HepG2 (cell line): Measurements from ENCODE around the gene COPA. TPM values are rescaled to one million over a fixed set of nuclear protein-coding genes. Genes with fewer than 3 reads are reported as not detected.

Source experiments
- CEBPG ChIP-seq: IDR thresholded peaks from 2 replicates; pipeline ENCODE4 v1.6.1; 2016
- FOXA1 ChIP-seq, 2 experiments: fragments of 450-650 bp in 1 of 2; sonication (generic) in 1 of 2; formaldehyde crosslinking in 1 of 2; IDR thresholded peaks; 2 replicates each; pipeline versions ENCODE4 v1.4.0 to v1.6.1; 2016 to 2020; ENCODE audit warnings: missing genetic modification reagents in 1 of 2
- FOXA3 ChIP-seq: IDR thresholded peaks from 2 replicates; pipeline ENCODE4 v1.6.1; 2016; ENCODE audit warnings: missing genetic modification reagents, missing compliant biosample characterization
- FOXJ3 ChIP-seq: sonication (generic); formaldehyde crosslinking; IDR thresholded peaks from 2 replicates; pipeline ENCODE4 v1.4.0; 2020; ENCODE audit warnings: missing genetic modification reagents, mild to moderate bottlenecking, borderline replicate concordance
- HES4 ChIP-seq: sonication (generic); formaldehyde crosslinking; IDR thresholded peaks from 2 replicates; pipeline ENCODE4 v1.9.0; 2021; ENCODE audit warnings: mild to moderate bottlenecking, missing genetic modification reagents, borderline replicate concordance
- HIVEP1 ChIP-seq: sonication (generic); formaldehyde crosslinking; IDR thresholded peaks from 2 replicates; pipeline ENCODE4 v1.4.0; 2020; ENCODE audit warnings: mild to moderate bottlenecking, missing genetic modification reagents
- HNRNPLL ChIP-seq: fragments of 200-400 bp; formaldehyde crosslinking; IDR thresholded peaks from 2 replicates; pipeline ENCODE4 v1.6.1; 2017; ENCODE audit warnings: mild to moderate bottlenecking, low read depth, low read length; ENCODE audit not compliant: poor library complexity, severe bottlenecking
- JARID2 ChIP-seq: sonication (generic); formaldehyde crosslinking; IDR thresholded peaks from 2 replicates; pipeline ENCODE4 v1.8.1; 2023; ENCODE audit warnings: missing genetic modification reagents, inconsistent platforms; ENCODE audit not compliant: insufficient replicate concordance
- KDM6A ChIP-seq: IDR thresholded peaks from 2 replicates; pipeline ENCODE4 v1.6.1; 2016; ENCODE audit warnings: low read depth
- KLF12 ChIP-seq: sonication (generic); formaldehyde crosslinking; IDR thresholded peaks from 2 replicates; pipeline ENCODE4 v1.4.0; 2020; ENCODE audit warnings: missing genetic modification reagents, borderline replicate concordance
- LCORL ChIP-seq, 2 experiments: fragments of 450-650 bp in 1 of 2; sonication (generic) in 1 of 2; formaldehyde crosslinking in 1 of 2; IDR thresholded peaks; 2 replicates each; pipeline versions ENCODE4 v1.5.0 to v1.6.1; 2017 to 2020; ENCODE audit warnings: antibody characterized with exemption in 1 of 2, missing genetic modification reagents in 1 of 2
- MAFK ChIP-seq, 2 experiments: IDR thresholded peaks in 1 of 2; conservative IDR thresholded peaks in 1 of 2; 2 replicates each; pipeline ENCODE4 v1.6.1; 2011; ENCODE audit warnings: improper control_type of control experiment in 2 of 2, low read length in 2 of 2
- RAD21 ChIP-seq: fragments of 450-650 bp; formaldehyde crosslinking; IDR thresholded peaks from 2 replicates; pipeline ENCODE4 v1.5.0; 2020; ENCODE audit warnings: mild to moderate bottlenecking
- REPIN1 ChIP-seq: sonication (generic); formaldehyde crosslinking; IDR thresholded peaks from 2 replicates; pipeline ENCODE4 v1.8.0; 2022; ENCODE audit warnings: missing genetic modification reagents, low read depth, mild to moderate bottlenecking, borderline replicate concordance
- SAP130 ChIP-seq: IDR thresholded peaks from 2 replicates; pipeline ENCODE4 v1.6.1; 2016; ENCODE audit warnings: low read depth
- ZBTB21 ChIP-seq: sonication (generic); formaldehyde crosslinking; IDR thresholded peaks from 2 replicates; pipeline ENCODE4 v1.4.0; 2020; ENCODE audit warnings: missing genetic modification reagents
- ZNF335 ChIP-seq: sonication (generic); formaldehyde crosslinking; IDR thresholded peaks from 2 replicates; pipeline ENCODE4 v1.4.0; 2020; ENCODE audit warnings: missing genetic modification reagents
- ZNF354B ChIP-seq: sonication (generic); formaldehyde crosslinking; IDR thresholded peaks from 2 replicates; pipeline ENCODE4 v1.8.0; 2022; ENCODE audit warnings: mild to moderate bottlenecking, missing genetic modification reagents
- ZNF552 ChIP-seq: sonication (generic); formaldehyde crosslinking; IDR thresholded peaks from 2 replicates; pipeline ENCODE4 v1.9.0; 2022; ENCODE audit warnings: missing genetic modification reagents, mild to moderate bottlenecking, borderline replicate concordance
- polyA plus RNA-seq, 8 experiments: library from polyadenylated mRNA; depleted of rRNA in 3 of 8; stranded (reverse) in 7 of 8; unstranded in 1 of 8; fragments of >200 nt; fragmentation: Illumina TruSeq in 4 of 8; extraction: Trizol in 4 of 8; gene quantifications; 2 replicates each; pipeline versions ENCODE4 v1.2.1 to v1.2.3, GENCODE V29; 2011 to 2016; ENCODE audit warnings: low read depth in 4 of 8, missing spikeins in 1 of 8, mixed read lengths in 1 of 8; ENCODE audit not compliant: insufficient read depth in 1 of 8
- total RNA-seq, 5 experiments: library from RNA; depleted of rRNA; stranded (reverse); fragments of >200 nt; fragmentation: Illumina TruSeq; extraction: Trizol; gene quantifications; 2 replicates each; pipeline ENCODE4 v1.2.3, GENCODE V29; 2016; ENCODE audit warnings: low read depth in 1 of 5
- TF ChIP-seq, protein P1 (sequence below): IDR thresholded peaks from 2 replicates; pipeline ENCODE4 v1.6.1; 2012; ENCODE audit warnings: low read depth, low read length, improper control_type of control experiment
- TF ChIP-seq, protein P2 (sequence below): sonication (generic); formaldehyde crosslinking; IDR thresholded peaks from 2 replicates; pipeline ENCODE4 v1.5.0; 2020; ENCODE audit warnings: missing genetic modification reagents
- TF ChIP-seq, protein P3 (sequence below): sonication (generic); formaldehyde crosslinking; IDR thresholded peaks from 2 replicates; pipeline ENCODE4 v1.4.0; 2020; ENCODE audit warnings: mild to moderate bottlenecking, missing genetic modification reagents
- TF ChIP-seq, protein P4 (sequence below): sonication (generic); formaldehyde crosslinking; IDR thresholded peaks from 2 replicates; pipeline ENCODE4 v1.4.0; 2020; ENCODE audit warnings: mild to moderate bottlenecking, missing genetic modification reagents

The COPA gene
- total and polyA plus RNA-seq, 2 of the 13 experiments (the other 11 are each of a cell fraction or from before 2014, with no cell fraction given) = 160 to 197 TPM

DNA sequence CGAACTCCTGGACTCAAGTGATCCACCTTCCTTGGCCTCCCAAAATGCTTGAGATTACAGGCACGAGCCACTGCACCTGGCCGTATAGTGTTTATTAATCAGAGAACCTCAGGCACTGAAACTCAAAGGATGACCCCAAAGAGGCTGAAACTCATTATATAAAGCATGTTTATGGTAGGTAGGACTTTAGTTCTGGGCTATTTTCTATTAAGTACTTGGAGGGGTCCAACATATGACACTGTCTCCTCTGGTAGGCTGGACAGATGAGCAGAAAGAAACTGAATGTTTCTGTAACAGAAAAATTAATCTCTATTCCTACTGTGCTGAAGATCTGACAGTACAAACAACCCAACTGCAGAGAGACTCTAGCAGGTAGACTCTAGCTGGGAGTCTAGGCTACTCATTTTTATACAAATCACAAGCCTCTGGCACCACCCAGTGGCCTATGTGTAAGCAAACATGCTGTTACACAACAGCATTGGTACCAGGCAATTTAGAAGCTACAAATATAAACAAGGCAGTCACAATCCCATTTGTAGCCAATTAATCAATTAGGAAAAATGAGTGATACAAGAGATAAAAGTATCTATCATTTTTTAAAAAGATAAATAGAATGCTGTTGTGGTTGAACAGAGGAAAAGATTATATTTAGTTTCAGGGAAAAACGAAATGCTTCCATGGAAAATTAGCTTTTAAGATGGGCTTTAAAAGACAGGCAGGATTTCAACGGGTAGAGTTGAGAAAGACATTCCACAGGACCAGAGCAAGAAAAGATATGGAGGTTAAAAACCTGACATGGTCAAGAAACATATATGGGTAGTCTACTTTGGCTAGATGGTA lies 91.1 kb downstream of the COPA start (continued):
- TF ChIP-seq ZNF335 (CRISPR knock-in tag) (no peak), CEBPG (CRISPR knock-in tag) (peak; percentile 89), HIVEP1 (CRISPR knock-in tag) (no peak), RAD21 (CRISPR knock-in tag) (peak; percentile 78), SAP130 (CRISPR knock-in tag) (peak; percentile 62), REPIN1 (CRISPR knock-in tag) (no peak), JARID2 (CRISPR knock-in tag) (no peak), KLF12 (CRISPR knock-in tag) (no peak), HNRNPLL (no peak), KDM6A (CRISPR knock-in tag) (no peak), FOXJ3 (peak; percentile 20; the same call in 1 of the 2 replicates), FOXA1 (IDR thresholded peaks at IDR 0.05) (no peak), FOXA1 (CRISPR knock-in tag; IDR thresholded peaks at IDR 0.05) (peak; percentile 83), MAFK (conservative IDR thresholded peaks at IDR 0.05 in 1 of 2, IDR thresholded peaks at IDR 0.05 in 1 of 2; ENCODE audit: low read length in 2 of 2) (no peak), LCORL (IDR thresholded peaks at IDR 0.05) (no peak), LCORL (CRISPR knock-in tag; IDR thresholded peaks at IDR 0.05) (0 out of 2 replicates have a peak, but pooled peaks have one; percentile 11), ZNF354B (CRISPR knock-in tag) (no peak), FOXA3 (CRISPR knock-in tag) (peak; percentile 80), ZBTB21 (CRISPR knock-in tag) (no peak), HES4 (CRISPR knock-in tag) (no peak), ZNF552 (CRISPR knock-in tag) (no peak)
- TF ChIP-seq, protein P1, sequence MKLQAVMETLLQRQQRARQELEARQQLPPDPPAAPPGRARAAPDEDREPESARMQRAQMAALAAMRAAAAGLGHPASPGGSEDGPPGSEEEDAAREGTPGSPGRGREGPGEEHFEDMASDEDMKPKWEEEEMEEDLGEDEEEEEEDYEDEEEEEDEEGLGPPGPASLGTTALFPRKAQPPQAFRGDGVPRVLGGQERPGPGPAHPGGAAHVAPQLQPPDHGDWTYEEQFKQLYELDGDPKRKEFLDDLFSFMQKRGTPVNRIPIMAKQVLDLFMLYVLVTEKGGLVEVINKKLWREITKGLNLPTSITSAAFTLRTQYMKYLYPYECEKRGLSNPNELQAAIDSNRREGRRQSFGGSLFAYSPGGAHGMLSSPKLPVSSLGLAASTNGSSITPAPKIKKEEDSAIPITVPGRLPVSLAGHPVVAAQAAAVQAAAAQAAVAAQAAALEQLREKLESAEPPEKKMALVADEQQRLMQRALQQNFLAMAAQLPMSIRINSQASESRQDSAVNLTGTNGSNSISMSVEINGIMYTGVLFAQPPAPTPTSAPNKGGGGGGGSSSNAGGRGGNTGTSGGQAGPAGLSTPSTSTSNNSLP = peak; percentile 55; the same call in 1 of the 2 replicates
- TF ChIP-seq, protein P2, sequence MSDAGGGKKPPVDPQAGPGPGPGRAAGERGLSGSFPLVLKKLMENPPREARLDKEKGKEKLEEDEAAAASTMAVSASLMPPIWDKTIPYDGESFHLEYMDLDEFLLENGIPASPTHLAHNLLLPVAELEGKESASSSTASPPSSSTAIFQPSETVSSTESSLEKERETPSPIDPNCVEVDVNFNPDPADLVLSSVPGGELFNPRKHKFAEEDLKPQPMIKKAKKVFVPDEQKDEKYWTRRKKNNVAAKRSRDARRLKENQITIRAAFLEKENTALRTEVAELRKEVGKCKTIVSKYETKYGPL (CRISPR knock-in tag) = peak; percentile 98
- TF ChIP-seq, protein P3, sequence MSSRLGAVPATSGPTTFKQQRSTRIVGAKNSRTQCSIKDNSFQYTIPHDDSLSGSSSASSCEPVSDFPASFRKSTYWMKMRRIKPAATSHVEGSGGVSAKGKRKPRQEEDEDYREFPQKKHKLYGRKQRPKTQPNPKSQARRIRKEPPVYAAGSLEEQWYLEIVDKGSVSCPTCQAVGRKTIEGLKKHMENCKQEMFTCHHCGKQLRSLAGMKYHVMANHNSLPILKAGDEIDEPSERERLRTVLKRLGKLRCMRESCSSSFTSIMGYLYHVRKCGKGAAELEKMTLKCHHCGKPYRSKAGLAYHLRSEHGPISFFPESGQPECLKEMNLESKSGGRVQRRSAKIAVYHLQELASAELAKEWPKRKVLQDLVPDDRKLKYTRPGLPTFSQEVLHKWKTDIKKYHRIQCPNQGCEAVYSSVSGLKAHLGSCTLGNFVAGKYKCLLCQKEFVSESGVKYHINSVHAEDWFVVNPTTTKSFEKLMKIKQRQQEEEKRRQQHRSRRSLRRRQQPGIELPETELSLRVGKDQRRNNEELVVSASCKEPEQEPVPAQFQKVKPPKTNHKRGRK = no peak
- TF ChIP-seq, protein P4, sequence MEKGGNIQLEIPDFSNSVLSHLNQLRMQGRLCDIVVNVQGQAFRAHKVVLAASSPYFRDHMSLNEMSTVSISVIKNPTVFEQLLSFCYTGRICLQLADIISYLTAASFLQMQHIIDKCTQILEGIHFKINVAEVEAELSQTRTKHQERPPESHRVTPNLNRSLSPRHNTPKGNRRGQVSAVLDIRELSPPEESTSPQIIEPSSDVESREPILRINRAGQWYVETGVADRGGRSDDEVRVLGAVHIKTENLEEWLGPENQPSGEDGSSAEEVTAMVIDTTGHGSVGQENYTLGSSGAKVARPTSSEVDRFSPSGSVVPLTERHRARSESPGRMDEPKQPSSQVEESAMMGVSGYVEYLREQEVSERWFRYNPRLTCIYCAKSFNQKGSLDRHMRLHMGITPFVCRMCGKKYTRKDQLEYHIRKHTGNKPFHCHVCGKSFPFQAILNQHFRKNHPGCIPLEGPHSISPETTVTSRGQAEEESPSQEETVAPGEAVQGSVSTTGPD (CRISPR knock-in tag) = no peak
